H1 (cell line): ENCODE results near the gene SLC1A1. TPM values are rescaled to one million over a fixed set of nuclear protein-coding genes. Genes with fewer than 3 reads are reported as not detected.

Source experiments
- CTCF ChIP-seq, 3 experiments: IDR thresholded peaks; 1 replicate in 2 of 3; 2 replicates in 1 of 3; pipeline versions ENCODE4 v1.5.1 to v1.6.1; 2011; ENCODE audit warnings: low read length in 3 of 3, mild to moderate bottlenecking in 3 of 3, inconsistent platforms in 2 of 3, low read depth in 1 of 3, moderate library complexity in 1 of 3; ENCODE audit not compliant: insufficient read depth in 1 of 3; ENCODE audit errors: control extremely low read depth in 1 of 3
- polyA plus RNA-seq, 7 experiments: library from polyadenylated mRNA; depleted of rRNA in 3 of 7; stranded (reverse) in 5 of 7; unstranded in 2 of 7; fragments of >200 nt in 5 of 7; fragments of 200-250 nt in 2 of 7; gene quantifications; 1 replicate in 5 of 7; 2 replicates in 1 of 7; 4 replicates in 1 of 7; pipeline versions ENCODE4 v1.2.1 to v1.2.3, GENCODE V29; 2011 to 2013; ENCODE audit warnings: missing spikeins in 2 of 7, mixed read lengths in 2 of 7
- total RNA-seq: library from RNA; stranded (reverse); fragmentation: NEBNext Ultra II Directional; extraction: Animal tissue kit (Norgen Biotek cat#: 25700); gene quantifications from 2 replicates; pipeline ENCODE4 v1.2.1, GENCODE V29; 2021

Gene SLC1A1
- total and polyA plus RNA-seq, 2 of the 8 experiments (the other 6 are each of a cell fraction or from before 2014, with no cell fraction given): 4.7 to 11.7 TPM

DNA sequence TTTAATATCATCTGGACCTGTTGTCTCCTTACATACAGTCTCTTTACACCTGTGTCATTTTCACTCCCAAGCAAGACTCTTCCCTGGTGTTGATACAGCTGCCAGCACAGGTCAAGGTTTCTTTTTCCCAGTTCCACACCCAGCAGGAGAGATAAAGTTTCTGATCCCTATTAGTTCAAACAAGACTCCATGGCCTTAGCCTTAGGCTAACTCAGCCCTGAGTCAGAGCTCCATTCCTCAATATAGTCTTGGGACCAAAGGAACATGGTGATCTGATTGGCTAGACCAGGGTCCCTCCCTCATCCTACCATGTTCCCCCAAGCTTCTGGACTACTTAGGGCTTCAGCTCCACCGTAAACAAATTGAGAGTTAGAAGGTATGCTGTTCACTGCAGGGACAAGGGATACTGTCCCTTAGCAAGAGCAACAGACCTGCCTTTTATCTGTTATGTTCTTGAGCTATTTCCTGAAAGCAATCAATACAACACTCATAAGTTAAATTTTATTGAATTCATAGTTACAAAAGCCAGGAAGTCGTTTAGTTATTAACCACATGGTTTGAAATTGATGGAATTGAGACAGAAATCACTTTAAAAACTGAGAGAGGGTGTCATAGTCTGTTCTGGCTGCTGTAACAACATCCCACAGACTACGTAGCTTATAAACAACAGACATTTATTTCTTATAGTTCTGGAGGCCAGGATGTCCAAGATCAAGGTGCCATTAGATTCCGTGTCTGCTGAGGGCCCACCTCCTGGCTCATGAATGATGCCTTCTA, 20.5 kb downstream of the SLC1A1 start (continued):
- TF ChIP-seq CTCF (IDR thresholded peaks at IDR 0.05; ENCODE audit: control extremely low read depth in 1 of 3, insufficient read depth in 1 of 3, low read depth in 1 of 3, low read length in 3 of 3): no peak
